SK-N-SH treated with all-trans-retinoic acid at 6 μM for 48 hours (cell line): ENCODE data around the gene COBL.

ENCODE experiments used
- ATAC-seq: fragments of 200-7000 bp; cut with Tn5 transposase; 3 replicates; pipeline ENCODE4 v1.9.1; 2020; ENCODE audit warnings: mild to moderate bottlenecking, moderate library complexity
- ARNTL ChIP-seq: fragments of 450-650 bp; formaldehyde crosslinking; IDR thresholded peaks from 2 replicates; pipeline ENCODE4 v1.5.0; 2020; ENCODE audit warnings: low read depth, mild to moderate bottlenecking, moderate library complexity, borderline replicate concordance
- CSDC2 ChIP-seq: fragments of 250-450 bp; sonication (Bioruptor Pico); IDR thresholded peaks from 2 replicates; pipeline ENCODE4 v1.5.0; 2020; ENCODE audit warnings: mild to moderate bottlenecking, moderate library complexity
- ESRRG ChIP-seq: fragments of 250-450 bp; sonication (Bioruptor Pico); IDR thresholded peaks from 2 replicates; pipeline ENCODE4 v1.6.1; 2021; ENCODE audit warnings: mild to moderate bottlenecking
- GLIS3 ChIP-seq: fragments of 250-450 bp; sonication (Bioruptor Pico); IDR thresholded peaks from 2 replicates; pipeline ENCODE4 v1.5.0; 2020; ENCODE audit warnings: mild to moderate bottlenecking, moderate library complexity
- ISL1 ChIP-seq: fragments of 250-450 bp; sonication (Bioruptor Pico); IDR thresholded peaks from 2 replicates; pipeline ENCODE4 v2.1.2; 2022; ENCODE audit warnings: mild to moderate bottlenecking, moderate library complexity
- OSR1 ChIP-seq: fragments of 250-450 bp; sonication (Bioruptor Pico); IDR thresholded peaks from 2 replicates; pipeline ENCODE4 v1.8.0; 2022; ENCODE audit warnings: moderate library complexity, mild to moderate bottlenecking, inconsistent platforms
- PPARA ChIP-seq: fragments of 250-450 bp; sonication (Bioruptor Pico); IDR thresholded peaks from 2 replicates; pipeline ENCODE4 v1.5.0; 2020; ENCODE audit warnings: mild to moderate bottlenecking, borderline replicate concordance
- RARB ChIP-seq: fragments of 250-450 bp; sonication (Bioruptor Pico); IDR thresholded peaks from 2 replicates; pipeline ENCODE4 v1.8.0; 2021; ENCODE audit warnings: mild to moderate bottlenecking, moderate library complexity
- SNAI2 ChIP-seq: fragments of 250-450 bp; sonication (Bioruptor Pico); IDR thresholded peaks from 2 replicates; pipeline ENCODE4 v1.5.0; 2020; ENCODE audit warnings: mild to moderate bottlenecking, moderate library complexity
- TOX ChIP-seq: fragments of 250-450 bp; sonication (Bioruptor Pico); IDR thresholded peaks from 2 replicates; pipeline ENCODE4 v1.8.0; 2021; ENCODE audit warnings: mild to moderate bottlenecking, moderate library complexity, borderline replicate concordance
- ZC3H10 ChIP-seq: fragments of 250-450 bp; sonication (Bioruptor Pico); IDR thresholded peaks from 2 replicates; pipeline ENCODE4 v1.5.1; 2021; ENCODE audit warnings: mild to moderate bottlenecking, moderate library complexity
- ZFP3 ChIP-seq: fragments of 250-450 bp; sonication (Bioruptor Pico); IDR thresholded peaks from 2 replicates; pipeline ENCODE4 v1.5.0; 2020; ENCODE audit warnings: mild to moderate bottlenecking, moderate library complexity
- ZFP30 ChIP-seq: fragments of 450-650 bp; formaldehyde crosslinking; IDR thresholded peaks from 2 replicates; pipeline ENCODE4 v1.5.0; 2022; ENCODE audit warnings: mild to moderate bottlenecking, moderate library complexity
- ZNF565 ChIP-seq: fragments of 450-650 bp; formaldehyde crosslinking; conservative IDR thresholded peaks from 2 replicates; pipeline ENCODE4 v1.5.0; 2020; ENCODE audit warnings: low read depth, mild to moderate bottlenecking, moderate library complexity
- ZNF70 ChIP-seq: fragments of 450-650 bp; formaldehyde crosslinking; IDR thresholded peaks from 2 replicates; pipeline ENCODE4 v1.5.0; 2020; ENCODE audit warnings: mild to moderate bottlenecking, moderate library complexity
- ZNF8 ChIP-seq: fragments of 450-650 bp; formaldehyde crosslinking; IDR thresholded peaks from 2 replicates; pipeline ENCODE4 v1.5.0; 2020; ENCODE audit warnings: mild to moderate bottlenecking, moderate library complexity
- TF ChIP-seq, protein P1 (sequence below): fragments of 250-450 bp; sonication (Bioruptor Pico); IDR thresholded peaks from 2 replicates; pipeline ENCODE4 v1.8.0; 2020; ENCODE audit warnings: mild to moderate bottlenecking, moderate library complexity, borderline replicate concordance
- TF ChIP-seq, protein P2 (sequence below): fragments of 250-450 bp; sonication (Bioruptor Pico); IDR thresholded peaks from 2 replicates; pipeline ENCODE4 v1.5.1; 2020; ENCODE audit warnings: low read depth, mild to moderate bottlenecking, moderate library complexity
- TF ChIP-seq, protein P3 (sequence below): fragments of 250-450 bp; sonication (Bioruptor Pico); IDR thresholded peaks from 2 replicates; pipeline ENCODE4 v1.5.0; 2020; ENCODE audit warnings: mild to moderate bottlenecking, moderate library complexity
- TF ChIP-seq, protein P4 (sequence below): fragments of 250-450 bp; sonication (Bioruptor Pico); IDR thresholded peaks from 2 replicates; pipeline ENCODE4 v1.8.0; 2021; ENCODE audit warnings: low read depth, mild to moderate bottlenecking, moderate library complexity, borderline replicate concordance

COBL gene

DNA sequence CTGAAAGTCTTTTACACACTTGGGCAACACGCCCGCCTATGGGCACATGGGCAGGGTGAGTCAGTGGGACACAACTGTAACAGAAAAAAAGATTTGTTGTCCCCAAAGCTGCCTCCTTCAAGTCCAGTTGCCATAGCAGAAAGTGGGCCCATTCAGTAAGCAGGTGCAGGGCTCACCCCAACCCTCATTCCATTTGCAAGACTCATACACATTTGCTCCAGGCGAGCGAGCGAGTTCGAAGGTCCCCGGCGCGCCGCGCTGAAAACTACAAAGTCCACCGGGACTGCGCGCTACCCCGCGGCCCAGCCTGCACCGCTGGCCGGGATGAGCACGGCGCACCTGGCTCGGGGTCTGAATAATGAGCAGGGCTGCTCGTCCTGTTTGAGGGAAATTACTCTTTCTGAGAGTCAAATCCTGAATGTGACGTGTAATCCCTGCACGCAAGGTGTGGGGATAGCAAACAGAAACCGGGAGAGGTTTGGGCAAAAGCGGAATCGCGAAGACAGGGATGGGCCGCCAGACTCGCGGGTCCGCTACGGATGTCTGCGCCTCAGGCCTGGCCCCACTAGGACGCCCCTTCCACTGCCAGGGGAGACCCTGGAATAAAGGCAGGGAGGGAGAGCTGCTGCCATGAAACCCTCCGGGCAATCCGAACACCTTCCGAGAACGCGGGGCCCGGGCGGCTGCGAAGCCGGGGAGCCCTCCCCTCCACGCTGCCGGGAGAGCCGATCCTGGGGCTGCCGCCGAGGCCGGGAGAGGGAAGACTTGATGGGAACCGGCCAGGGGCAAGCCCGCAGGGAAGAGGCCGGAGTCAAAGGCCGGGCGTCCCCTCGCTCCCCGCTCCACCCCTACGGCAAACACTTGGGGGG lies 982 bp downstream of the COBL start:
- TF ChIP-seq ZFP30 (CRISPR knock-in tag) = no peak
- TF ChIP-seq ARNTL (CRISPR knock-in tag) = no peak
- no peak for TF ChIP-seq RARB (CRISPR knock-in tag)
- TF ChIP-seq, protein P1, sequence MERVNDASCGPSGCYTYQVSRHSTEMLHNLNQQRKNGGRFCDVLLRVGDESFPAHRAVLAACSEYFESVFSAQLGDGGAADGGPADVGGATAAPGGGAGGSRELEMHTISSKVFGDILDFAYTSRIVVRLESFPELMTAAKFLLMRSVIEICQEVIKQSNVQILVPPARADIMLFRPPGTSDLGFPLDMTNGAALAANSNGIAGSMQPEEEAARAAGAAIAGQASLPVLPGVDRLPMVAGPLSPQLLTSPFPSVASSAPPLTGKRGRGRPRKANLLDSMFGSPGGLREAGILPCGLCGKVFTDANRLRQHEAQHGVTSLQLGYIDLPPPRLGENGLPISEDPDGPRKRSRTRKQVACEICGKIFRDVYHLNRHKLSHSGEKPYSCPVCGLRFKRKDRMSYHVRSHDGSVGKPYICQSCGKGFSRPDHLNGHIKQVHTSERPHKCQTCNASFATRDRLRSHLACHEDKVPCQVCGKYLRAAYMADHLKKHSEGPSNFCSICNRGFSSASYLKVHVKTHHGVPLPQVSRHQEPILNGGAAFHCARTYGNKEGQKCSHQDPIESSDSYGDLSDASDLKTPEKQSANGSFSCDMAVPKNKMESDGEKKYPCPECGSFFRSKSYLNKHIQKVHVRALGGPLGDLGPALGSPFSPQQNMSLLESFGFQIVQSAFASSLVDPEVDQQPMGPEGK (CRISPR knock-in tag) = no peak
- TF ChIP-seq ZNF8 (CRISPR knock-in tag) = no peak
- TF ChIP-seq ZC3H10 = no peak
- TF ChIP-seq OSR1 (CRISPR knock-in tag) = no peak
- no peak for TF ChIP-seq ESRRG (CRISPR knock-in tag)
- TF ChIP-seq ZNF565 (CRISPR knock-in tag) = no peak
- no peak for ATAC-seq

DNA sequence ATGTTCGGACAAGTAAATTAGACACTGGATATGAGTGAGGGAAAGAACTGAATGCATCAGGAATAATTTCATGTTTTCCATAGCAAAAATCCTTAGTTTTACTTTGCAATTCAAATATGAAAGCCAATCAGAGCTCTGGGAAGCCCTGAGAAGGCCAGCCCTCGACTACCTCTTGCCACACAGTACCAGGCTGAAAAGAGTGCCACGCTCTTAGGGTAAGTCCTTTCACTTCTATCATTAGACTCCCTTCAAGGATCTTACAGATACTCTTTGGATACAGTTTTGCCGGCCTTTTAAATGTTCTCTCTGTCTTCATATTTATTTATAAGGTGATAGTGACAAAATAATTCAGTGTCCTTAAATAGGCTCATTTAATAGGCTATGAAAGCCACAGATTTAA lies 1.9 kb downstream of the COBL start:
- no peak for ATAC-seq
- TF ChIP-seq ZNF70 (no peak), PPARA (no peak), GLIS3 (no peak), ZC3H10 (no peak), TOX (CRISPR knock-in tag) (no peak), ISL1 (no peak), ZNF8 (CRISPR knock-in tag) (no peak), OSR1 (CRISPR knock-in tag) (no peak), SNAI2 (no peak)
- TF ChIP-seq, protein P2, sequence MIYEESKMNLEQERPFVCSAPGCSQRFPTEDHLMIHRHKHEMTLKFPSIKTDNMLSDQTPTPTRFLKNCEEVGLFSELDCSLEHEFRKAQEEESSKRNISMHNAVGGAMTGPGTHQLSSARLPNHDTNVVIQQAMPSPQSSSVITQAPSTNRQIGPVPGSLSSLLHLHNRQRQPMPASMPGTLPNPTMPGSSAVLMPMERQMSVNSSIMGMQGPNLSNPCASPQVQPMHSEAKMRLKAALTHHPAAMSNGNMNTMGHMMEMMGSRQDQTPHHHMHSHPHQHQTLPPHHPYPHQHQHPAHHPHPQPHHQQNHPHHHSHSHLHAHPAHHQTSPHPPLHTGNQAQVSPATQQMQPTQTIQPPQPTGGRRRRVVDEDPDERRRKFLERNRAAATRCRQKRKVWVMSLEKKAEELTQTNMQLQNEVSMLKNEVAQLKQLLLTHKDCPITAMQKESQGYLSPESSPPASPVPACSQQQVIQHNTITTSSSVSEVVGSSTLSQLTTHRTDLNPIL (CRISPR knock-in tag) = no peak

DNA sequence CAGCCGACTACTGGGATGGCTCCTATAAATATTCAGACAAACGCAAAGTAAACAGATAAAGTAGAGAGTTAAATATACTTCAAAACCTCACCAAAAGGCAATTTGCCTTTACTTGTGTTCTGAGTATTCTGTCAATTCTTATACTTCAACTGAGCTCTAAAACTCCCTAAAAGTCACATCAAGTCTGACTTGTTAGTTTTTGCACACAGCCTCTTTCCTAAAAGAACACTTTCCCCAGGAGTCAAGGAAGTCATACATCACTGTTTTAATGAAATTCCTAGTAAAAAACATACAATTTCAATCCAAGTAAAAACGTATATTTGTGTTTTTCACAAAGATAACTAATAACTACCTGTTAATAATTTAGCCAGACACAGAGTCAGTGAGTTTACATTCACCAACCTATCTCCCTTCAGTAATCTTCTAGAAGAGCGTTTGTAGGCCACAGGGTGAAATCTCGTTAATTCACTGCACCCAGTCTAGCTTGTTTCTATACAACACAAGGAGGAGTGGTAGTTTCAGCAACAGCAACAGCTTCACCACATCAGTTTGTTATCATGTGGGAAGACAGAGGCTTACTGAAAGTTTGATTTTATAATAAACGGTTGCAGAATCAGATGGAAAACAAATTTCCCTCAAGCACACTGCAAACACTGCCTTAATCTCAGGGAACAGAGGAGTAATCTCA lies 2.7 kb downstream of the COBL start:
- no peak for TF ChIP-seq PPARA
- TF ChIP-seq ESRRG (CRISPR knock-in tag) = no peak
- no peak for TF ChIP-seq ZFP30 (CRISPR knock-in tag)
- TF ChIP-seq, protein P3, sequence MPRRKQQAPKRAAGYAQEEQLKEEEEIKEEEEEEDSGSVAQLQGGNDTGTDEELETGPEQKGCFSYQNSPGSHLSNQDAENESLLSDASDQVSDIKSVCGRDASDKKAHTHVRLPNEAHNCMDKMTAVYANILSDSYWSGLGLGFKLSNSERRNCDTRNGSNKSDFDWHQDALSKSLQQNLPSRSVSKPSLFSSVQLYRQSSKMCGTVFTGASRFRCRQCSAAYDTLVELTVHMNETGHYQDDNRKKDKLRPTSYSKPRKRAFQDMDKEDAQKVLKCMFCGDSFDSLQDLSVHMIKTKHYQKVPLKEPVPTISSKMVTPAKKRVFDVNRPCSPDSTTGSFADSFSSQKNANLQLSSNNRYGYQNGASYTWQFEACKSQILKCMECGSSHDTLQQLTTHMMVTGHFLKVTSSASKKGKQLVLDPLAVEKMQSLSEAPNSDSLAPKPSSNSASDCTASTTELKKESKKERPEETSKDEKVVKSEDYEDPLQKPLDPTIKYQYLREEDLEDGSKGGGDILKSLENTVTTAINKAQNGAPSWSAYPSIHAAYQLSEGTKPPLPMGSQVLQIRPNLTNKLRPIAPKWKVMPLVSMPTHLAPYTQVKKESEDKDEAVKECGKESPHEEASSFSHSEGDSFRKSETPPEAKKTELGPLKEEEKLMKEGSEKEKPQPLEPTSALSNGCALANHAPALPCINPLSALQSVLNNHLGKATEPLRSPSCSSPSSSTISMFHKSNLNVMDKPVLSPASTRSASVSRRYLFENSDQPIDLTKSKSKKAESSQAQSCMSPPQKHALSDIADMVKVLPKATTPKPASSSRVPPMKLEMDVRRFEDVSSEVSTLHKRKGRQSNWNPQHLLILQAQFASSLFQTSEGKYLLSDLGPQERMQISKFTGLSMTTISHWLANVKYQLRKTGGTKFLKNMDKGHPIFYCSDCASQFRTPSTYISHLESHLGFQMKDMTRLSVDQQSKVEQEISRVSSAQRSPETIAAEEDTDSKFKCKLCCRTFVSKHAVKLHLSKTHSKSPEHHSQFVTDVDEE (CRISPR knock-in tag) = no peak
- TF ChIP-seq GLIS3 = no peak
- TF ChIP-seq ZC3H10 = no peak
- TF ChIP-seq RARB (CRISPR knock-in tag) = no peak
- no peak for TF ChIP-seq CSDC2 (CRISPR knock-in tag)
- no peak for TF ChIP-seq ZFP3
- no peak for TF ChIP-seq ISL1
- TF ChIP-seq TOX (CRISPR knock-in tag) = no peak
- no peak for TF ChIP-seq ZNF70
- no peak for TF ChIP-seq ARNTL (CRISPR knock-in tag)
- TF ChIP-seq OSR1 (CRISPR knock-in tag) = no peak
- TF ChIP-seq, protein P4, sequence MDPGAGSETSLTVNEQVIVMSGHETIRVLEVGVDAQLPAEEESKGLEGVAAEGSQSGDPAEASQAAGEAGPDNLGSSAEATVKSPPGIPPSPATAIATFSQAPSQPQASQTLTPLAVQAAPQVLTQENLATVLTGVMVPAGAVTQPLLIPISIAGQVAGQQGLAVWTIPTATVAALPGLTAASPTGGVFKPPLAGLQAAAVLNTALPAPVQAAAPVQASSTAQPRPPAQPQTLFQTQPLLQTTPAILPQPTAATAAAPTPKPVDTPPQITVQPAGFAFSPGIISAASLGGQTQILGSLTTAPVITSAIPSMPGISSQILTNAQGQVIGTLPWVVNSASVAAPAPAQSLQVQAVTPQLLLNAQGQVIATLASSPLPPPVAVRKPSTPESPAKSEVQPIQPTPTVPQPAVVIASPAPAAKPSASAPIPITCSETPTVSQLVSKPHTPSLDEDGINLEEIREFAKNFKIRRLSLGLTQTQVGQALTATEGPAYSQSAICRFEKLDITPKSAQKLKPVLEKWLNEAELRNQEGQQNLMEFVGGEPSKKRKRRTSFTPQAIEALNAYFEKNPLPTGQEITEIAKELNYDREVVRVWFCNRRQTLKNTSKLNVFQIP (CRISPR knock-in tag) = no peak
- no peak for TF ChIP-seq ZNF565 (CRISPR knock-in tag)
- TF ChIP-seq, protein P2 (CRISPR knock-in tag) = no peak
- no peak for ATAC-seq
